ENCODE data around the gene EDRF1. TPM values are rescaled to one million over a fixed set of nuclear protein-coding genes. Genes with fewer than 3 reads are reported as not detected.

The EDRF1 gene
- total RNA-seq, 1 experiment from 2014 or later: 32.9 TPM

DNA sequence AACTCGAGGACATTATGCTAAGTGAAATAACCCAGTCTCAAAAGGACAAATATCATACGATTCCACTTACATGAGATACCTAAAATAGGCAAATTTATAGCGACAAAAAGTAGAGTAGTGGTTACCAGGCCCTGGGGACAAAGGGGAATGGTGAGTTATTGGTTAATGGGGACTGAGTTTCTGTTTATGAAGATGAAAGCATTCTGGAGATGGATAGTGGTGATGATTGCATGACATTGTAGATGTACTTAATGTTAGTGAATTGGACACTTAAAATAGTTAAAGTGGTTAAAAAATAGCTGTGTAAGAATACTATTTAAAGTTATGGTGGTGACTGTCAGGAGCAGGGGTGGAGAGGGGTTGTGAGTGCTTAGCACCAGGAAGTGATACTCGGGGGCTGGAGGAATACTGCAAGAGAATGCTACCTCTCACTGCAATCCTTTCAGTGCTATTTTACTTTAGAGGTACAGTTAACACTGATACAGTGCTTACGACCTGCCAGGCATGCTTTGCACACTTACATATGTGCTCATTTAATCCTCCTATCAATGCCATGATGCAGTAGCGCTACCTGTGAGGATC, 19.9 kb upstream of the EDRF1 start:
- Mint-ChIP-seq H3K9me3 (peaks cover 7% of the 10 kb centered on the region), H3K27ac (no peak overlapping the region), H3K4me1 (no peaks in the 10 kb centered on the region), H3K36me3 (0 out of 2 replicates have a peak, but pooled peaks cover 2% of the 10 kb centered on the region), H3K27me3 (ENCODE audit: low read depth) (no peaks in the 10 kb centered on the region), H3K4me3 (no peak overlapping the region)
- POLR2A ChIA-PET: no interaction called here
- ATAC-seq: no peak
- TF ChIP-seq, protein P1, sequence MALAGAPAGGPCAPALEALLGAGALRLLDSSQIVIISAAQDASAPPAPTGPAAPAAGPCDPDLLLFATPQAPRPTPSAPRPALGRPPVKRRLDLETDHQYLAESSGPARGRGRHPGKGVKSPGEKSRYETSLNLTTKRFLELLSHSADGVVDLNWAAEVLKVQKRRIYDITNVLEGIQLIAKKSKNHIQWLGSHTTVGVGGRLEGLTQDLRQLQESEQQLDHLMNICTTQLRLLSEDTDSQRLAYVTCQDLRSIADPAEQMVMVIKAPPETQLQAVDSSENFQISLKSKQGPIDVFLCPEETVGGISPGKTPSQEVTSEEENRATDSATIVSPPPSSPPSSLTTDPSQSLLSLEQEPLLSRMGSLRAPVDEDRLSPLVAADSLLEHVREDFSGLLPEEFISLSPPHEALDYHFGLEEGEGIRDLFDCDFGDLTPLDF (CRISPR knock-in tag; IDR thresholded peaks at IDR 0.05): no peak
- TF ChIP-seq, protein P2, sequence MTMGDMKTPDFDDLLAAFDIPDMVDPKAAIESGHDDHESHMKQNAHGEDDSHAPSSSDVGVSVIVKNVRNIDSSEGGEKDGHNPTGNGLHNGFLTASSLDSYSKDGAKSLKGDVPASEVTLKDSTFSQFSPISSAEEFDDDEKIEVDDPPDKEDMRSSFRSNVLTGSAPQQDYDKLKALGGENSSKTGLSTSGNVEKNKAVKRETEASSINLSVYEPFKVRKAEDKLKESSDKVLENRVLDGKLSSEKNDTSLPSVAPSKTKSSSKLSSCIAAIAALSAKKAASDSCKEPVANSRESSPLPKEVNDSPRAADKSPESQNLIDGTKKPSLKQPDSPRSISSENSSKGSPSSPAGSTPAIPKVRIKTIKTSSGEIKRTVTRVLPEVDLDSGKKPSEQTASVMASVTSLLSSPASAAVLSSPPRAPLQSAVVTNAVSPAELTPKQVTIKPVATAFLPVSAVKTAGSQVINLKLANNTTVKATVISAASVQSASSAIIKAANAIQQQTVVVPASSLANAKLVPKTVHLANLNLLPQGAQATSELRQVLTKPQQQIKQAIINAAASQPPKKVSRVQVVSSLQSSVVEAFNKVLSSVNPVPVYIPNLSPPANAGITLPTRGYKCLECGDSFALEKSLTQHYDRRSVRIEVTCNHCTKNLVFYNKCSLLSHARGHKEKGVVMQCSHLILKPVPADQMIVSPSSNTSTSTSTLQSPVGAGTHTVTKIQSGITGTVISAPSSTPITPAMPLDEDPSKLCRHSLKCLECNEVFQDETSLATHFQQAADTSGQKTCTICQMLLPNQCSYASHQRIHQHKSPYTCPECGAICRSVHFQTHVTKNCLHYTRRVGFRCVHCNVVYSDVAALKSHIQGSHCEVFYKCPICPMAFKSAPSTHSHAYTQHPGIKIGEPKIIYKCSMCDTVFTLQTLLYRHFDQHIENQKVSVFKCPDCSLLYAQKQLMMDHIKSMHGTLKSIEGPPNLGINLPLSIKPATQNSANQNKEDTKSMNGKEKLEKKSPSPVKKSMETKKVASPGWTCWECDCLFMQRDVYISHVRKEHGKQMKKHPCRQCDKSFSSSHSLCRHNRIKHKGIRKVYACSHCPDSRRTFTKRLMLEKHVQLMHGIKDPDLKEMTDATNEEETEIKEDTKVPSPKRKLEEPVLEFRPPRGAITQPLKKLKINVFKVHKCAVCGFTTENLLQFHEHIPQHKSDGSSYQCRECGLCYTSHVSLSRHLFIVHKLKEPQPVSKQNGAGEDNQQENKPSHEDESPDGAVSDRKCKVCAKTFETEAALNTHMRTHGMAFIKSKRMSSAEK (CRISPR knock-in tag; IDR thresholded peaks at IDR 0.05; ENCODE audit: borderline replicate concordance): no peak
- TF ChIP-seq, protein P3, sequence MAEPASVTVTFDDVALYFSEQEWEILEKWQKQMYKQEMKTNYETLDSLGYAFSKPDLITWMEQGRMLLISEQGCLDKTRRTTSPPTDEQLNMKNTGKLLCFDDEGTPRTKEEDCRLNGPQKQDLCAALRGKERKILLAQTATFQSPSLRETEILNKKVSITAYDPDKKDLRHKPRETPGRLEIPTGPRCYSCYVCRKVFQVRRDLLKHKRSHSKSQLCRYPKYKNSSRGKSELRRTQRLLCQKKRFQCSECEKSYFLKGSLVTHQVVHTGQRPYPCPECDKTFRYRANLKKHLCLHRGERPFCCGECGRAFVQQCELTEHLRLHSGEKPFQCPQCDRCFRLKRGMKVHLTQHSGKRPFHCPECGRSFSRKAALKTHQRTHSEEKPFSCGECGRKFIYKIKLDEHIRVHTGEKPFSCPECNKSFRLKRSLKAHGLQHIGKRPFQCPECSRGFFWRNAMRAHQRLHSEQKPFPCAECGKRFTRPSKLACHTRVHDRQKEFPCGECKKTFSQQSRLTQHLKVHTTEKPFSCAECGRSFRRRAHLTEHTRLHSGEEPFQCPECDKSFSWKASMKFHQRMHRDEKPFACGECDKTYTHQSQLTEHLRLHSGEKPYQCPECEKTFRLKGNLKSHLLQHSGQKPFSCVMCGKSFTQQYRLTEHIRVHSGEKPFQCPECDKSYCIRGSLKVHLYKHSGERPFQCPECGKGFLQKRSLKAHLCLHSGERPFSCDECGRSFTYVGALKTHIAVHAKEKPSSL (CRISPR knock-in tag; conservative IDR thresholded peaks at IDR 0.05): no peak
- TF ChIP-seq CREB1 (CRISPR knock-in tag; IDR thresholded peaks at IDR 0.05) (no peak), TP53 (CRISPR knock-in tag; IDR thresholded peaks at IDR 0.05) (no peak), ELF4 (CRISPR knock-in tag; IDR thresholded peaks at IDR 0.05; ENCODE audit: low read depth) (no peak), TCF7 (CRISPR knock-in tag; IDR thresholded peaks at IDR 0.05; ENCODE audit: low read depth) (no peak), HMGA2 (CRISPR knock-in tag; IDR thresholded peaks at IDR 0.05) (no peak), CREM (CRISPR knock-in tag; IDR thresholded peaks at IDR 0.05) (no peak), ESRRA (CRISPR knock-in tag; IDR thresholded peaks at IDR 0.05; ENCODE audit: borderline replicate concordance) (no peak), ZNF263 (CRISPR knock-in tag; IDR thresholded peaks at IDR 0.05; ENCODE audit: low read depth) (no peak), JAZF1 (CRISPR knock-in tag; IDR thresholded peaks at IDR 0.05) (no peak), FOXP1 (CRISPR knock-in tag; IDR thresholded peaks at IDR 0.05; ENCODE audit: borderline replicate concordance) (no peak)
- TF ChIP-seq, protein P4, sequence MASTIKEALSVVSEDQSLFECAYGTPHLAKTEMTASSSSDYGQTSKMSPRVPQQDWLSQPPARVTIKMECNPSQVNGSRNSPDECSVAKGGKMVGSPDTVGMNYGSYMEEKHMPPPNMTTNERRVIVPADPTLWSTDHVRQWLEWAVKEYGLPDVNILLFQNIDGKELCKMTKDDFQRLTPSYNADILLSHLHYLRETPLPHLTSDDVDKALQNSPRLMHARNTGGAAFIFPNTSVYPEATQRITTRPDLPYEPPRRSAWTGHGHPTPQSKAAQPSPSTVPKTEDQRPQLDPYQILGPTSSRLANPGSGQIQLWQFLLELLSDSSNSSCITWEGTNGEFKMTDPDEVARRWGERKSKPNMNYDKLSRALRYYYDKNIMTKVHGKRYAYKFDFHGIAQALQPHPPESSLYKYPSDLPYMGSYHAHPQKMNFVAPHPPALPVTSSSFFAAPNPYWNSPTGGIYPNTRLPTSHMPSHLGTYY (CRISPR knock-in tag; IDR thresholded peaks at IDR 0.05): no peak
- TF ChIP-seq, protein P5, sequence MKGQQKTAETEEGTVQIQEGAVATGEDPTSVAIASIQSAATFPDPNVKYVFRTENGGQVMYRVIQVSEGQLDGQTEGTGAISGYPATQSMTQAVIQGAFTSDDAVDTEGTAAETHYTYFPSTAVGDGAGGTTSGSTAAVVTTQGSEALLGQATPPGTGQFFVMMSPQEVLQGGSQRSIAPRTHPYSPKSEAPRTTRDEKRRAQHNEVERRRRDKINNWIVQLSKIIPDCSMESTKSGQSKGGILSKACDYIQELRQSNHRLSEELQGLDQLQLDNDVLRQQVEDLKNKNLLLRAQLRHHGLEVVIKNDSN (CRISPR knock-in tag; IDR thresholded peaks at IDR 0.05): no peak
- TF ChIP-seq, protein P6, sequence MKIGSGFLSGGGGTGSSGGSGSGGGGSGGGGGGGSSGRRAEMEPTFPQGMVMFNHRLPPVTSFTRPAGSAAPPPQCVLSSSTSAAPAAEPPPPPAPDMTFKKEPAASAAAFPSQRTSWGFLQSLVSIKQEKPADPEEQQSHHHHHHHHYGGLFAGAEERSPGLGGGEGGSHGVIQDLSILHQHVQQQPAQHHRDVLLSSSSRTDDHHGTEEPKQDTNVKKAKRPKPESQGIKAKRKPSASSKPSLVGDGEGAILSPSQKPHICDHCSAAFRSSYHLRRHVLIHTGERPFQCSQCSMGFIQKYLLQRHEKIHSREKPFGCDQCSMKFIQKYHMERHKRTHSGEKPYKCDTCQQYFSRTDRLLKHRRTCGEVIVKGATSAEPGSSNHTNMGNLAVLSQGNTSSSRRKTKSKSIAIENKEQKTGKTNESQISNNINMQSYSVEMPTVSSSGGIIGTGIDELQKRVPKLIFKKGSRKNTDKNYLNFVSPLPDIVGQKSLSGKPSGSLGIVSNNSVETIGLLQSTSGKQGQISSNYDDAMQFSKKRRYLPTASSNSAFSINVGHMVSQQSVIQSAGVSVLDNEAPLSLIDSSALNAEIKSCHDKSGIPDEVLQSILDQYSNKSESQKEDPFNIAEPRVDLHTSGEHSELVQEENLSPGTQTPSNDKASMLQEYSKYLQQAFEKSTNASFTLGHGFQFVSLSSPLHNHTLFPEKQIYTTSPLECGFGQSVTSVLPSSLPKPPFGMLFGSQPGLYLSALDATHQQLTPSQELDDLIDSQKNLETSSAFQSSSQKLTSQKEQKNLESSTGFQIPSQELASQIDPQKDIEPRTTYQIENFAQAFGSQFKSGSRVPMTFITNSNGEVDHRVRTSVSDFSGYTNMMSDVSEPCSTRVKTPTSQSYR (CRISPR knock-in tag; IDR thresholded peaks at IDR 0.05): no peak
- TF ChIP-seq, protein P7, sequence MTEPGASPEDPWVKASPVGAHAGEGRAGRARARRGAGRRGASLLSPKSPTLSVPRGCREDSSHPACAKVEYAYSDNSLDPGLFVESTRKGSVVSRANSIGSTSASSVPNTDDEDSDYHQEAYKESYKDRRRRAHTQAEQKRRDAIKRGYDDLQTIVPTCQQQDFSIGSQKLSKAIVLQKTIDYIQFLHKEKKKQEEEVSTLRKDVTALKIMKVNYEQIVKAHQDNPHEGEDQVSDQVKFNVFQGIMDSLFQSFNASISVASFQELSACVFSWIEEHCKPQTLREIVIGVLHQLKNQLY (CRISPR knock-in tag; IDR thresholded peaks at IDR 0.05): no peak
- no peak for DNase-seq (ENCODE audit: low spot score)
- CTCF ChIA-PET: interaction anchor here (1.3 kb wide), 1 partner anchor 178 kb away, joined by 5 read pairs; no protein-coding TSS in a partner anchor
